GM12878 (cell line): Measurements from ENCODE around the gene TRIM58.

Source experiments
- FOS ChIP-seq: IDR thresholded peaks from 3 replicates; pipeline ENCODE4 v1.6.1; 2011; ENCODE audit warnings: borderline replicate concordance; ENCODE audit not compliant: insufficient read length; ENCODE audit errors: extremely low read depth
- GABPA ChIP-seq: IDR thresholded peaks from 2 replicates; pipeline ENCODE4 v1.6.1; 2014; ENCODE audit warnings: antibody characterized with exemption, low read depth, mild to moderate bottlenecking, inconsistent platforms
- TF ChIP-seq, protein P1 (sequence below): IDR thresholded peaks from 2 replicates; pipeline ENCODE4 v1.6.1; 2011; ENCODE audit warnings: low read depth, mild to moderate bottlenecking, low read length, moderate library complexity, borderline replicate concordance; ENCODE audit errors: extremely low read depth
- TF ChIP-seq, protein P2 (sequence below): IDR thresholded peaks from 2 replicates; pipeline ENCODE4 v1.6.1; 2011; ENCODE audit warnings: low read depth, low read length, improper control_type of control experiment, borderline replicate concordance
- TF ChIP-seq, protein P3 (sequence below), 3 experiments: IDR thresholded peaks in 2 of 3; conservative IDR thresholded peaks in 1 of 3; 2 replicates each; pipeline ENCODE4 v1.5.1; 2011; ENCODE audit warnings: low read depth in 3 of 3, low read length in 3 of 3, mild to moderate bottlenecking in 3 of 3, control low read depth in 2 of 3, moderate library complexity in 2 of 3, inconsistent platforms in 1 of 3, mixed read lengths in 1 of 3; ENCODE audit not compliant: control insufficient read depth in 2 of 3, insufficient read depth in 1 of 3; ENCODE audit errors: extremely low read depth in 1 of 3

DNA sequence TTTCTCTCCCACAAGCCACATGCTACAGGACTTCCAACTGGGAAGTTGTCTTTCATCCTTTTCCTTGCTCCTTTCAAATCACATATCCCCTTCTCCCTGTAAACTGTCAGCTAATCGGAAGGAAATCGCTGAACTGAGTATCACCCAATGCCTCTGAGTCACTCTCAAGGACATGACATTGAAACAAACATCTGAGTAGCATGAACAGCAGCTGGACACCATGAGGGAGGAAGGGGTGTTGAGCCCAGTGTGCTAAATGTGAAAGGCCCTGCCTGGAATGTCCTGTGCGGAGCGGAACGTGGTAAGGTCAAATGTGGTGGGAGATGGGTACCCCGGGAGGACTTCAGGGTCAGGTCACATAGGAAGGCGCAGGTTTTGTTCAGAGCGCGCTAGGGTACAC lies 67.9 kb downstream of the TRIM58 start, which contains the start of gene OR2AJ1:
- TF ChIP-seq GABPA = no peak
- TF ChIP-seq, protein P1, sequence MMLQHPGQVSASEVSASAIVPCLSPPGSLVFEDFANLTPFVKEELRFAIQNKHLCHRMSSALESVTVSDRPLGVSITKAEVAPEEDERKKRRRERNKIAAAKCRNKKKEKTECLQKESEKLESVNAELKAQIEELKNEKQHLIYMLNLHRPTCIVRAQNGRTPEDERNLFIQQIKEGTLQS = no peak
- TF ChIP-seq, protein P2, sequence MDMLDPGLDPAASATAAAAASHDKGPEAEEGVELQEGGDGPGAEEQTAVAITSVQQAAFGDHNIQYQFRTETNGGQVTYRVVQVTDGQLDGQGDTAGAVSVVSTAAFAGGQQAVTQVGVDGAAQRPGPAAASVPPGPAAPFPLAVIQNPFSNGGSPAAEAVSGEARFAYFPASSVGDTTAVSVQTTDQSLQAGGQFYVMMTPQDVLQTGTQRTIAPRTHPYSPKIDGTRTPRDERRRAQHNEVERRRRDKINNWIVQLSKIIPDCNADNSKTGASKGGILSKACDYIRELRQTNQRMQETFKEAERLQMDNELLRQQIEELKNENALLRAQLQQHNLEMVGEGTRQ = no peak
- TF ChIP-seq, protein P3, sequence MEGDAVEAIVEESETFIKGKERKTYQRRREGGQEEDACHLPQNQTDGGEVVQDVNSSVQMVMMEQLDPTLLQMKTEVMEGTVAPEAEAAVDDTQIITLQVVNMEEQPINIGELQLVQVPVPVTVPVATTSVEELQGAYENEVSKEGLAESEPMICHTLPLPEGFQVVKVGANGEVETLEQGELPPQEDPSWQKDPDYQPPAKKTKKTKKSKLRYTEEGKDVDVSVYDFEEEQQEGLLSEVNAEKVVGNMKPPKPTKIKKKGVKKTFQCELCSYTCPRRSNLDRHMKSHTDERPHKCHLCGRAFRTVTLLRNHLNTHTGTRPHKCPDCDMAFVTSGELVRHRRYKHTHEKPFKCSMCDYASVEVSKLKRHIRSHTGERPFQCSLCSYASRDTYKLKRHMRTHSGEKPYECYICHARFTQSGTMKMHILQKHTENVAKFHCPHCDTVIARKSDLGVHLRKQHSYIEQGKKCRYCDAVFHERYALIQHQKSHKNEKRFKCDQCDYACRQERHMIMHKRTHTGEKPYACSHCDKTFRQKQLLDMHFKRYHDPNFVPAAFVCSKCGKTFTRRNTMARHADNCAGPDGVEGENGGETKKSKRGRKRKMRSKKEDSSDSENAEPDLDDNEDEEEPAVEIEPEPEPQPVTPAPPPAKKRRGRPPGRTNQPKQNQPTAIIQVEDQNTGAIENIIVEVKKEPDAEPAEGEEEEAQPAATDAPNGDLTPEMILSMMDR (IDR thresholded peaks at IDR 0.05 in 2 of 3, conservative IDR thresholded peaks at IDR 0.05 in 1 of 3; ENCODE audit: control insufficient read depth in 2 of 3, extremely low read depth in 1 of 3, insufficient read depth in 1 of 3, low read depth in 3 of 3, low read length in 3 of 3) = no peak
- TF ChIP-seq FOS = no peak
